ENCODE data around the gene SLMAP.

SLMAP gene

DNA sequence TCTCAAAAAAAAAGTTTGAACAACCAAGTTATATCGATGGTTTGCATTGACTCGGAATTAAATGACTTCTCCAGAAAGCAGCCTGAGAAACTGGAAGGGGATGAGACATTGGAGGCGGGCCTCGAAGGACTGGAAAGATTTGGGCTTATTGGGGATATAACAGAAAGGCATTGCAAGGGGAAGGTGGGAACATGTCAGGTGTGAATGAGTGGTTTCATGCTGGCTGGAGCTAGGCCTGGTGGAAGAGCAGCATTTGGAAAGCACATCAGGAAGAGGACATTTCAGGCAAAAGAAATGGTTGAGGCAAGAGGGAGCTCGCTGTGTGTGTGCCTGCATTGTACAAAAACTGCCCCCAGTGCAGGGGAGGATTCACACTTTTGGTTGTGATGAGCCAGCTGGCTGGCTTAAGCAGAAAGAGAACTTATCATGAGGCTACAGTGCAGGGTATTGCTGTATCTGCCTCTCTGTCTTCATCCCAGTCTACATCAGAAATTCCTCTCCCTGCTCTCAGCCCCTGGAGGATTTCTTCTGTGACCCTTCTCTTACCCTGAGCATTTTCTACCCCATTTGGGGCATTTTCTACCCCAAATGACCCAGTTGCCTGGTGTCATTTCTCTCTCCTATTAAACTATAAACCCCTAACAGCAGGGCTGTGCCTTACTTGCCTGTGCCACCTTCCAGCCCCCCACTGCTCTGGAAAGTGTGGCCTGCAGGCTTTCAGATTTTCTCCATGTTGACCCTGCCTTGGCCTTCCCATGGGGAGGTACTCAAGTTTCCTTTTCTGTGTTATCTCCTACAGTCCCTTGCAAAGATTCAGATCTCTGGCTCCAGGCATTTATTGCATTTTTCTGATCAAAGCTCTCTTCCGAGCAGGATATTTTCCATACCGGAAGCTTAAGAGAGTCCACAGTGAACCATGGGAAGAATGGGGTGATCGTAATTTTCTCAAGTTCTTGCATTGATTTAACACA lies 187.7 kb downstream of the SLMAP start:
- no peak for DNase-seq (ENCODE audit: low read depth in 3 of 3)

- no peak for DNase-seq (ENCODE audit: low read depth in 3 of 3)
Observed at GRCh38 chr3:57946970-57947381, 190.9 kb downstream of the SLMAP start.

DNA sequence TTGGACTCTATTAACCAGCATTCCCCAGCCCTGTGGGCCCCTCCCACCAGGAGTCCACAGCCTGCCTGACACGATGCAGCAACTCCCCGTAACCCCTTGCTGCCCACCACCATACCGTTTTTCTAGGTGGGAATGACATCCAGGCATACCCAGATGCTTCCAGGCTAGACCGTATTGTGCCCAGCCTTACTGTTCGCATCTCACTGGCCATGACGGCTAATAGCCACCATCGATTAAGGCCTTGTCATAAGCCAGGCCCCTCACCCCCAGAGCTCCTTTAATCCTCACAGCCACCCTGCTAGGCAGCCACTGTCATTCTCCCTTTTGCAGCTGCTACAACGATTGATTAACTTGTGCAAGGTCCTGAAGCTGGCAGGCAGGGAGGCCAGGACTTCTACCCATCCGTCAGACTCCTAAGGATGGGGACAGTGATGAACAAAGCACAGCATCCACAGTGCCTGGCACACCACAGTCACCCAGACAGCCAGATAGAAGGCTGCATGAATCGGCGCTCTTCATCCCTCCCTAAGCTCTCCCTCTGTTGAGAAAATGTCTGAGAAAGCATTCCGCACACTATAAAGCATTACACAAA lies 192.1 kb downstream of the SLMAP start:
- no peak for DNase-seq (ENCODE audit: low read depth in 3 of 3)

DNA sequence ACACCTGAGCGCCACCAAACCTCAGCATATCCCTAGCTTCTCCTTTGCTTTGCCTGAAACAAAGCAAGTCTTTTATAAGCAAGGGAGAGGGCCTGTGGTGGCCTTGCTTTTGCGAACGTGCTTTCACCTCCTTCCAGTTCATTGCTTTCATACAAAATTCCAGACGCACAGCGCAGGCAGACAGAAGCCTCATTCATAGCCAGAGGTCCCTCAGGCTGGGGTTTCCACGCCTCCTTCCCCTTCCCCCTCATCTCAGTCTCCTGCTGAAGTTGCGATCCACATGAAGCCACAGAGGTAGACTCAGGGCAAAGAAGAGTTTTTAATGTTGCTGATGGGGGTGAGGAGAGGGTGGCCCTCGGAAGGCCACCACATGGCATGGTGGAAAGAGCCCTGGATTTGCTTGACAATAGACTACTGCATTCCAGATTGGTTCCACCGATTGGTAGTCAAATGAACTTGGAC lies 192.7 kb downstream of the SLMAP start:
- no peak for DNase-seq (ENCODE audit: low read depth in 3 of 3)

GRCh38 chr3:57949344-57949743 lies 193.2 kb downstream of the SLMAP start:
- DNase-seq (ENCODE audit: low read depth in 3 of 3), result no peak

- no peak for DNase-seq (ENCODE audit: low read depth in 3 of 3)
Observed at GRCh38 chr3:57949785-57950615, 193.9 kb downstream of the SLMAP start.

DNA sequence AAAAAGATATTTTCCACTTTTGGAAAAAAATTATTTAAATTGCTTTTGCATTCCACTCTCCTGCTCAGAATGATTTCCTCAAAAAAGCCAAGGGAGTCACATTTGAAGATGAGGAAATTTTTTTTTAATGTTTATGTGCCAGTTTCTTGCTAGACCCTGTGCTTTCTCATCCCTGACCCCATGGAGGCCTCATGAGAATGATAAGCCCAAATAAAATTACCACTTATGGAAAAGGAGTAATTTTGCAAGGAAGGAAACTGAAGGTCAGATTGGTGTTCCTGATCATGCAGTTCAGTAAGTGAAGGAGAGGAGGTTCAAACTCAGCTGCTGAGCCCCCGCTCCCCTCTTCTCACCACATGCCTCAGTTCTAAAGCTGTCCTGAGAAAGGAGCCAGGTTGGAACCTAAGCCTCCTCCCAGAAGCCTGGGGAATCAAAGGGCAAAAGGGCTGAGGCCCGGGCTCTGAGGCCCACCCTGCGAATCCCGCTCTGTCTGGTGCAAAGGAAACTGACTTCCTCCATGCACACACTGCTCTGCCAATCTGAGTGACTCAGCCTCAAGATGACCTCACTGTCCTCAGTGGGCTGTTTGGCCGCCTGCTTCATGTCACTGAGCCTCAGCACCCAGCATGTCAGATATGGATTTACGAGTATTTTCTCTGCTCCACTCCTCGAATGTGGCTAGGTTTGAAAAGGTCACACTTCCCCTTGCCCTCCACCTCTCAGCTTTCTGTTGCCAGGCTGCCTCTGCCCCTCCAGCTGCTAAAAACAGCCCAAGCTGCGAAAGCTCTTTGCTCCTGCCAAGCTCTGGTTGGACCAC lies 195.2 kb downstream of the SLMAP start:
- DNase-seq (ENCODE audit: low read depth in 3 of 3), result no peak

DNA sequence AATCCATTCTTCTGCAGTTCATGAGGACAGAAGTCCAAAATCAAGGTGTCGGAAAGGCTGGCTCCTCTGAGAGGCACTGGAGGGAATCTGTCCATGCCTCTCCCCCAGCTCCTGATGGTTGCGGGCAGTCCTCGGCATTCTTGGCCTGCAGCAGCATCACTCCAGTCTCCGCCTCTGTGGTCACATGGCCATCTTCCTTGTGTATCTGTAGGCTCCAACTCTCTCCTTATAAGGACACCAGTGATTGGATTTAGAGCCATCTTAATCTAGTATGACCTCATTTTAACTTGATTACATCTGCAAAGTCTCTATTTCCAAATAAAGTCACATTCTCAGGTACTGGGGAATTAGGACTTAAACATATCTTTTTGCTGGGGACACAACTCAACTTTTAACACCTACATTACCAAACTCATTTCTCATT lies 196.1 kb downstream of the SLMAP start:
- DNase-seq (ENCODE audit: low read depth in 3 of 3), result no peak

- no peak for DNase-seq (ENCODE audit: low read depth in 3 of 3)
Observed at GRCh38 chr3:57952651-57953050, 196.5 kb downstream of the SLMAP start.

DNA sequence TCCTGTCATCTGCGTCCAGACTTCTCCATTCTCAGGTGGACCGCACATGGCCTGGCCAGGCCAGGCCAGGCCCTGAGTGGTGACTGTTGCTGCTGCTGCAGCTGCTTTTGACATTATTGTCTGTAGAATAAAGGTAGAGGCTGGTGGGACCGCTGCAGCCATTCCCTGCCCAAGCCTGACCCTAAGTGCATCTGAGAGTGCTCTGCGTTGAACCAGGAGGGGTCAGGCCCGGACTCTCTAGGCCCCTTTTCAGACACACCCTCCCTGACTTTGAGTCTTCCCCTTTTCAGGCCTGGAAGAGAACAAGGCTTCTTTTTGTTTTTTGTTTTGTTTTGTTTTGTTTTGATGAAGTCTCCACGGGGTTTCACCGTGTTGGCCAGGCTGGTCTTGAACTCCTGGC lies 197.5 kb downstream of the SLMAP start:
- no peak for DNase-seq (ENCODE audit: low read depth in 3 of 3)

- no peak for DNase-seq (ENCODE audit: low read depth in 3 of 3)
Observed at GRCh38 chr3:57956119-57956832, 200.2 kb downstream of the SLMAP start.

GRCh38 chr3:57956833-57957174 lies 200.7 kb downstream of the SLMAP start:
- no peak for DNase-seq (ENCODE audit: low read depth in 3 of 3)

GRCh38 chr3:57957824-57958223 lies 201.7 kb downstream of the SLMAP start:
- no peak for DNase-seq (ENCODE audit: low read depth in 3 of 3)

- no peak for DNase-seq (ENCODE audit: low read depth in 3 of 3)
Observed at GRCh38 chr3:57958642-57959422, 202.7 kb downstream of the SLMAP start.

DNA sequence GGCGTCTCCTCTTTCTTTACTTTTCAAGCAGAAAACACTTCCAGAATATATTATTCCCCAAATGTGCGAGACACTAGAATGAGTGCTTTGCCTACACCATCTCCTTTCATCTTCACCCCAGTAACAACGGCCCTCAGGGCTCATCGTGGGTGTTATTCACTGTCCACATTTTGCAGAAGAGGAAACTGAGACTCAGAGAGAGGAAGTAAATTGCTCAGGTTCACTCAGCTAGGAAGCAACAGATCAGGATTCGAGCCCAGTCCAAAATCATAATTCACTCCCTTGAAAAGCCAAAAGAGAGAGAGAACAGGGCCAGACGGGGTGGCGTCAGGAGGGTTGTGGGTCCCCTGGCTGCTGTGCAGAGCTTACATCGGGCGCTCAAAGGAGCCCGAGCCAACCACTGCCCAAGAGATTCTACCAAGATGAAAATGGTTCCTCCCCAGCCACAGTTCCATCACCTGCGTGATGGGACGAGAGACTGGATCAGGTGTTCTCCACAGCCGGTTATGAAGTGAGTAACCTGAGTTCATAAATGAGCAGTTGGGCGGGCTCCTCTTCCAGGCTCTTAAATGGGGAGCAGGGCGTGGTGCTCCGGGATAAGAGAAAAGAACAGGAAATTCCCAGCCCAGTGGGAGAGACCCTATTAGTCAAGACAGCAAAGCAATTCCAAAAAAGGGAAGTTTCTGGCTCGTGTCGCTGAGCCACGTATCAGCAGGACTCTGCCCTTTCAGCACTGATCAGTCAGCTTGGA lies 203.5 kb downstream of the SLMAP start:
- no peak for DNase-seq (ENCODE audit: low read depth in 3 of 3)

DNA sequence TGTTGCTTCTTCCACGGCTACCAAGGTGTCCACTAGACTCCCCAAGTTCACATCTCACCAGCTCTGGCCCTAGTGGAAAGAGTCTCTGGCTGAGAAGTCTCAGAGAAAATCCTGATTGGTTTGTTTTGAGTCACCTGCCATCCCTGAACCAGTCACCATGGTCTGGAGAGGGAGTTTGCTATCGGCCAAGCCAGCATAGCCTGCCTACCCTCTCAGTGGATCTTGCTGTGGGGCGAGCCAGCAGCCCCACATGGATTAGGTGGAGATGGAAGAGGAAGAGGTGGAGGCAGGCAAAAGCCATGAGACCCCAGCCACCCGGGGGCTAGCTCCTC lies 204.0 kb downstream of the SLMAP start:
- DNase-seq (ENCODE audit: low read depth in 3 of 3), result no peak

GRCh38 chr3:57961177-57961827 lies 205.2 kb downstream of the SLMAP start:
- DNase-seq (ENCODE audit: low read depth in 3 of 3), result no peak

DNA sequence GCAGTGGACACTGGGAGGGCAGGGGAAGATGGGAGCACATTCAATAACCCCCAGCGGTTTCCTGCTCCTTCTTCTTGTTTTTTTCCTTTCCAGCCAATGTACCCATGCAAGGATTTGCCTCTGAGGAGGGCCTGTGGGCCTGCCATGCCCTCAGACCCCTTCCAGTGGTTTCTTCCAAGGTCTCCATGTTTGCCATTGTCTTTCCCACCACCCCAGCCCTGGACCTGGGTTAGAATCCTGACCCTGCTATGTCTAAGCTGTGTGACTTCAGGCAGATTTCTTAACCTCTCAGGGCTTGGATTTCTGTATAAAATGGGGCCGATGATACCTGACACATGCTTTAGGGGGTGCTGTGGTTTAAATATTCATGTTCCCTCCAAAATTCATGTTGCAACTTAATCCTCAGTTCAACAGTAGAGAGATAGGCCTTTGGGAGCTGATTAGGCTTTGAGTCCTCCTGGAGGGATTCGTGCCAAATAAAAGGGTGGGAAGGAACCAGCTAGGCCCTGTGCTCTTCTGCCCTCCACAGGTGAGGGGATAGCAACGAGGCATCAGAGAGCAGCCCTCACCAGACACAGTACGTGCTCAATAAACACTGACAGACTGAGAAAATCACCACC lies 205.8 kb downstream of the SLMAP start:
- no peak for DNase-seq (ENCODE audit: low read depth in 3 of 3)
